Transverse colon (tissue), 4 donors: ENCODE measurements around the gene LRRC75A. TPM values are rescaled to one million over a fixed set of nuclear protein-coding genes. Genes with fewer than 3 reads are reported as not detected.

Source experiments
- DNase-seq: peaks from one replicate; pipeline ENCODE4 v3.0.0-alpha.2; 2019
- H3K27ac ChIP-seq, 4 donors: fragments of 200-600 bp; sonication (generic); 2 replicates each; pipeline ENCODE4 v1.5.1; 2016 to 2018; ENCODE audit warnings: inconsistent platforms in 4 of 4
- H3K27me3 ChIP-seq: fragments of 200-600 bp; sonication (generic); 2 replicates; pipeline ENCODE4 v1.5.1; 2017; ENCODE audit warnings: inconsistent platforms
- H3K36me3 ChIP-seq, 4 donors: fragments of 200-600 bp; sonication (generic); 2 replicates each; pipeline ENCODE4 v1.5.1; 2017 to 2019; ENCODE audit warnings: inconsistent platforms in 4 of 4
- H3K4me1 ChIP-seq, 4 donors: fragments of 200-600 bp; sonication (generic); 2 replicates each; pipeline ENCODE4 v1.5.1; 2017 to 2020; ENCODE audit warnings: inconsistent platforms in 4 of 4
- H3K4me3 ChIP-seq, 4 donors: fragments of 200-600 bp; sonication (generic); 1 replicate in 1 of 4; 2 replicates in 3 of 4; pipeline versions ENCODE4 v1.5.1 to v1.6.1; 2017 to 2019; ENCODE audit warnings: inconsistent platforms in 4 of 4
- H3K9me3 ChIP-seq, 2 donors: fragments of 200-600 bp; sonication (generic); 2 replicates each; pipeline ENCODE4 v1.5.1; 2017 to 2019; ENCODE audit warnings: inconsistent platforms in 2 of 2
- EP300 ChIP-seq: sonication (generic); formaldehyde crosslinking; IDR thresholded peaks from one replicate; pipeline ENCODE4 v1.6.1; 2017; ENCODE audit warnings: antibody characterized with exemption, low read depth
- POLR2A ChIP-seq: fragments of 450-650 bp; IDR thresholded peaks from one replicate; pipeline ENCODE4 v1.6.1; 2016; ENCODE audit warnings: antibody characterized with exemption, mild to moderate bottlenecking, moderate library complexity
- POLR2AphosphoS5 ChIP-seq, 3 donors: sonication (generic); formaldehyde crosslinking; IDR thresholded peaks; one replicate each; pipeline ENCODE4 v1.6.1; 2016; ENCODE audit warnings: antibody characterized with exemption in 3 of 3
- WGBS, 2 donors: methylation state at CpG; one replicate each; pipeline ENCODE4 v1.1.5; 2018; ENCODE audit warnings: low coverage in 1 of 2; 5-methylcytosine and 5-hydroxymethylcytosine counted together
- in situ Hi-C, 4 donors: fragments of 200-750 bp; cut with MboI; loops; one replicate each; pipeline versions ENCODE4 v1.15.0 to v1.15.1; 2017; ENCODE audit warnings: low sequenced_read_pairs in 3 of 4, low pct_ligation_motif_present in 1 of 4, low pct_unique_long_range_greater_than_20kb in 1 of 4
- intact Hi-C: fragments of 100-400 bp; cut with DNase I; formaldehyde crosslinking; loops from one replicate; pipeline ENCODE4 v1.15.1; 2023; ENCODE audit warnings: low total_unique reads
- total RNA-seq, 4 donors: library from RNA; depleted of rRNA; stranded (reverse); fragments of >200 nt; gene quantifications; one replicate each; pipeline ENCODE4 v1.1.0, GENCODE V29; 2016
- TF ChIP-seq, protein P1 (sequence below), 5 experiments: fragments of 200-600 bp in 3 of 5; fragments of 450-650 bp in 2 of 5; sonication (generic) in 3 of 5; IDR thresholded peaks; 1 replicate in 2 of 5; 2 replicates in 3 of 5; pipeline ENCODE4 v1.5.1; 2016 to 2017; ENCODE audit warnings: antibody characterized with exemption in 5 of 5, inconsistent platforms in 3 of 5, mild to moderate bottlenecking in 2 of 5, moderate library complexity in 1 of 5

The LRRC75A gene
- total RNA-seq, 4 donors from 2014 or later = 67.9 to 194 (median 115) TPM

DNA sequence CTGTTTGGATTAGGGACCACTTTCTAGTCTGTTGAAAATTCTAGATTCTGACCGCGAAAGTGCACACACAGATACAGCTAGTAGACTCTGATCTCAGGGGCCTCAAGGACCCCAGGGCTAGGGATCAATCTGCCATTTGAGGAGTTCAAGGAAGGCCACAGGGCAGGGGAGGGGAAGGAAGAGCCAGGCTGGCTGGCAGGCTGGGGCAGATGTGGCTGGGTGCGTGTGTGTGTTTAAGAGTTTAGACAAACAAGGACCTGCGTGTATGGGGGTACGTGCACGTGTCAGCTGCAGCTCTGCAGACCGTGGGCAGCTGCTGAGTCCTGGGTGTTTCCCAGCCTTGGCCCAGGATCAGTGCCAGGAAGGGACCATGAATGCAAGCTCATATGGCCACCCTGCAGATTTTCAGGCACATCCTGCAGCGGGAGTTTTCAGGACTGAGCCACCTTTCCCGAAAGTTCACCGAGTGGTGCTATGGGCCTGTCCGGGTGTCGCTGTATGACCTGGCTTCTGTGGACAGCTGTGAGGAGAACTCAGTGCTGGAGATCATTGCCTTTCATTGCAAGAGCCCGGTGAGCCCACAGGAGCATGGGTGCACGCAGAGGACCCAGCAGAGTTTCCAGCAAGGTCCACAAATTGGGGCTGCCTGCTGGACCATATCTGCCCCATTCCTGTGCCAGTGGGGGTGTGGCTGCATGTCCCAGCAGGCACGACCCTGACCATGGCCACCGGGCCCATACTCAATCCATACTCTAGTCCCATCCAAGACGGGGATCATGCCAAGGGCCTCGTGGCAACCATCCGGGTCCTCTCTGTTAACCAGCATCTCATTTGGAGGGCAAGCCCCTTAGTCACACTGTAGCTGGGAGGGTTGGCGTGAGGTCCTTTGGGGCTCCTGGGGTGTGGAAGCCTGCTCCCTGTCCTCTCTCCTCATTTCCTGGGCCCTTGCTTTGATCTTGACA, 66.0 kb downstream of the LRRC75A start:
- H3K27ac ChIP-seq = no peak overlapping the region
- DNase-seq = no peak
- no peaks in the 10 kb centered on the region for H3K9me3 ChIP-seq
- intact Hi-C loops (no loop called here), in situ Hi-C loops (no loop called here)
- H3K27me3 ChIP-seq = no peaks in the 10 kb centered on the region
- no peak overlapping the region for H3K4me3 ChIP-seq
- H3K36me3 ChIP-seq = peaks cover 0 to 4% (median 0%) of the 10 kb centered on the region in 4 donors
- TF ChIP-seq, protein P1, sequence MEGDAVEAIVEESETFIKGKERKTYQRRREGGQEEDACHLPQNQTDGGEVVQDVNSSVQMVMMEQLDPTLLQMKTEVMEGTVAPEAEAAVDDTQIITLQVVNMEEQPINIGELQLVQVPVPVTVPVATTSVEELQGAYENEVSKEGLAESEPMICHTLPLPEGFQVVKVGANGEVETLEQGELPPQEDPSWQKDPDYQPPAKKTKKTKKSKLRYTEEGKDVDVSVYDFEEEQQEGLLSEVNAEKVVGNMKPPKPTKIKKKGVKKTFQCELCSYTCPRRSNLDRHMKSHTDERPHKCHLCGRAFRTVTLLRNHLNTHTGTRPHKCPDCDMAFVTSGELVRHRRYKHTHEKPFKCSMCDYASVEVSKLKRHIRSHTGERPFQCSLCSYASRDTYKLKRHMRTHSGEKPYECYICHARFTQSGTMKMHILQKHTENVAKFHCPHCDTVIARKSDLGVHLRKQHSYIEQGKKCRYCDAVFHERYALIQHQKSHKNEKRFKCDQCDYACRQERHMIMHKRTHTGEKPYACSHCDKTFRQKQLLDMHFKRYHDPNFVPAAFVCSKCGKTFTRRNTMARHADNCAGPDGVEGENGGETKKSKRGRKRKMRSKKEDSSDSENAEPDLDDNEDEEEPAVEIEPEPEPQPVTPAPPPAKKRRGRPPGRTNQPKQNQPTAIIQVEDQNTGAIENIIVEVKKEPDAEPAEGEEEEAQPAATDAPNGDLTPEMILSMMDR (IDR thresholded peaks at IDR 0.05) = no peak
- no peak for TF ChIP-seq POLR2A
- no peak for TF ChIP-seq EP300
- no peak for TF ChIP-seq POLR2AphosphoS5 (IDR thresholded peaks at IDR 0.05)
- 72% methylated on average over 20 of the region's 20 CpGs; no CpG with 5 or more reads in 1 of the 2 donors for WGBS, 2 donors
- no peaks in the 10 kb centered on the region for H3K4me1 ChIP-seq

DNA sequence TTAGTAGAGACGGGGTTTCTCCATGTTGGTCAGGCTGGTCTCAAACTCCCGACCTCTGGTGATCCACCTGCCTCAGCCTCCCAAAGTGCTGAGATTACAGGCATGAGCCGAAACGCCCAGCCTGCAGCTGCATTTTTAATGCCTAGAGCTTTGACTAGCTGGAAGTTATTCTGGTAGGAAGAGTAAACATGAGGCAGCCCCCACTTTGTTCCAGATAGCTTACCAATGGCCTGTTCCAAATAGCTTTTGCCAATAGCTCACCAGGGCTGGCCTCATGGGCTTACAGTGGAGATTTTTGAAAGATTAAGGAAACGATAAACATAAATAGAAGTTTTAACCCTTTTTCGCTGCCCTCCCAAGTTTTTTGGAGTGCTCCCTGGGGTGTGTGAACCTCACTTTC, 66.8 kb downstream of the LRRC75A start:
- TF ChIP-seq POLR2A (no peak), POLR2AphosphoS5 (IDR thresholded peaks at IDR 0.05) (no peak), EP300 (no peak)
- TF ChIP-seq, protein P1 (IDR thresholded peaks at IDR 0.05) = no peak
- peaks cover 0 to 3% (median 0%) of the 10 kb centered on the region in 4 donors for H3K4me1 ChIP-seq
- peaks cover 0 to 4% (median 0%) of the 10 kb centered on the region in 4 donors for H3K36me3 ChIP-seq
- in situ Hi-C loops (no loop called here), intact Hi-C loops (no loop called here)
- no peak overlapping the region for H3K27ac ChIP-seq
- no peaks in the 10 kb centered on the region for H3K9me3 ChIP-seq
- no peaks in the 10 kb centered on the region for H3K27me3 ChIP-seq
- WGBS, 2 donors = 48 to 64% methylated on average over 3 to 6 of the region's 6 CpGs
- no peak overlapping the region for H3K4me3 ChIP-seq
- DNase-seq = no peak

DNA sequence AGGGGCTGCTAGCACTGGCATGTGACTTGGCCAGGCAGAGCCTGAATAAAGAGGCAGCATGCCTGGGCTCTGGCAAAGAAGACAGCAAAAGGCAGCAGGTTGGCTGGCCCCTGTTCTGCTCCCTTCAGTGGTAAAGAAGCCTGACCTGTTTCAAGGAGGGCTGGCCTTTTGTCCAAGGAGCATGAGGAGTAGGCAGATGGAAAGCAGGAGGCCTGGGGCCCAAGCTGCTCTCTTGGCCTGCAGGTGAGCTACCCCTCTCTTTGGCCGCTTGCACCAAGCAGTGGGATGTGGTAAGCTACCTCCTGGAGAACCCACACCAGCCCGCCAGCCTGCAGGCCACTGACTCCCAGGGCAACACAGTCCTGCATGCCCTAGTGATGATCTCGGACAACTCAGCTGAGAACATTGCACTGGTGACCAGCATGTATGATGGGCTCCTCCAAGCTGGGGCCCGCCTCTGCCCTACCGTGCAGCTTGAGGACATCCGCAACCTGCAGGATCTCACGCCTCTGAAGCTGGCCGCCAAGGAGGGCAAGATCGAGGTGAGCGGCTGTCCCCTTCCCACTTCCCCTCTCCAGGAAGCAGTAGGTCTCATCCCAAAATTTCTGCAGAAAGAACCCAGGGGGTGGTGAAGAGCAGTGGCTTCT, 68.6 kb downstream of the LRRC75A start:
- intact Hi-C loops (no loop called here), in situ Hi-C loops (no loop called here)
- H3K27me3 ChIP-seq = no peaks in the 10 kb centered on the region
- H3K36me3 ChIP-seq = peaks cover 0 to 4% (median 0%) of the 10 kb centered on the region in 4 donors
- 96% methylated on average over 8 of the region's 10 CpGs; no CpG with 5 or more reads in 1 of the 2 donors for WGBS, 2 donors
- no peak for DNase-seq
- TF ChIP-seq POLR2A (no peak), POLR2AphosphoS5 (IDR thresholded peaks at IDR 0.05) (no peak), EP300 (no peak)
- TF ChIP-seq, protein P1 (IDR thresholded peaks at IDR 0.05) = no peak
- no peaks in the 10 kb centered on the region for H3K9me3 ChIP-seq
- no peak overlapping the region for H3K27ac ChIP-seq
- H3K4me1 ChIP-seq = peaks cover 3 to 19% (median 9%) of the 10 kb centered on the region in 4 donors
- H3K4me3 ChIP-seq = no peak overlapping the region

DNA sequence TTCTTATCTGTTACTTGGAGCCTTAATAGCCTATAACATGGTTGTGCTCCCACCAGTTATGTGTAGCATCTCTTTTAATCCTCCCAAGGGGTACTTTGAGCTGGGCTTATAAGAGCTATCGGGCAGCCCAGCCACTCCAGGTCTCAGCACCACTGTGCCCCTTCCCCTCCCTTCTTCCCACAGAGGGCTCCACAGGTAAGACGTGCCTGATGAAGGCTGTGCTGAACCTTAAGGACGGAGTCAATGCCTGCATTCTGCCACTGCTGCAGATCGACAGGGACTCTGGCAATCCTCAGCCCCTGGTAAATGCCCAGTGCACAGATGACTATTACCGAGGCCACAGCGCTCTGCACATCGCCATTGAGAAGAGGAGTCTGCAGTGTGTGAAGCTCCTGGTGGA, 69.6 kb downstream of the LRRC75A start:
- intact Hi-C loops = no loop called here

More for the DNA sequence above, 69.6 kb downstream of the LRRC75A start:
- Histone ChIP-seq H3K27ac (no peak overlapping the region), H3K27me3 (no peaks in the 10 kb centered on the region), H3K4me1 (peaks cover 3 to 28% (median 13%) of the 10 kb centered on the region in 4 donors), H3K36me3 (peaks cover 0 to 4% (median 0%) of the 10 kb centered on the region in 4 donors), H3K4me3 (no peak overlapping the region), H3K9me3 (no peaks in the 10 kb centered on the region)
- no peak for DNase-seq
- in situ Hi-C loops = no loop called here
- 90 to 100% methylated on average over 1 to 7 of the region's 7 CpGs for WGBS, 2 donors
- TF ChIP-seq POLR2AphosphoS5 (IDR thresholded peaks at IDR 0.05) = no peak
- TF ChIP-seq, protein P1 (IDR thresholded peaks at IDR 0.05) = no peak
- TF ChIP-seq POLR2A = no peak
- no peak for TF ChIP-seq EP300
